MCF 10A (cell line): ENCODE data around the gene ASB13. TPM values are rescaled to one million over a fixed set of nuclear protein-coding genes. Genes with fewer than 3 reads are reported as not detected.

Experiments
- BruUV-seq: library from RNA; stranded (reverse); fragments of 400-500 nt; replicated peaks from 2 replicates; lab custom pipeline; 2021; lab: Mats Ljungman, UMichigan
- CTCF ChIA-PET: fragments of 300-600 bp; sonication (Branson Sonifier 250); formaldehyde crosslinking; extraction: SDS; loops from one replicate; lab custom pipeline; 2021; ENCODE audit warnings: antibody characterized with exemption, inconsistent platforms; lab: Yijun Ruan, JAX
- POLR2A ChIA-PET: fragments of 300-600, 350-650 bp; sonication (Branson Sonifier 250); formaldehyde crosslinking; extraction: SDS; loops from one replicate; lab custom pipeline; 2020; ENCODE audit warnings: antibody characterized with exemption, inconsistent platforms; lab: Yijun Ruan, JAX
- DNase-seq: peaks from one replicate; pipeline ENCODE4 v3.0.0-alpha.2; 2018; ENCODE audit not compliant: unreplicated experiment
- H3K27ac Mint-ChIP-seq: one replicate; pipeline ENCODE4 v1.8.0; 2022; ENCODE audit warnings: mild to moderate bottlenecking, low read depth, mixed read lengths; ENCODE audit not compliant: unreplicated experiment
- H3K27me3 Mint-ChIP-seq: one replicate; pipeline ENCODE4 v1.8.0; 2022; ENCODE audit warnings: mixed read lengths; ENCODE audit not compliant: insufficient read depth, unreplicated experiment
- H3K36me3 Mint-ChIP-seq: one replicate; pipeline ENCODE4 v1.8.0; 2022; ENCODE audit warnings: mild to moderate bottlenecking, moderate library complexity, mixed read lengths; ENCODE audit not compliant: insufficient read depth, unreplicated experiment
- H3K4me1 Mint-ChIP-seq: one replicate; pipeline ENCODE4 v1.8.0; 2022; ENCODE audit warnings: mixed read lengths; ENCODE audit not compliant: insufficient read depth, unreplicated experiment
- H3K4me3 Mint-ChIP-seq: one replicate; pipeline ENCODE4 v1.8.0; 2022; ENCODE audit warnings: mild to moderate bottlenecking, moderate library complexity, mixed read lengths; ENCODE audit not compliant: unreplicated experiment
- H3K9me3 Mint-ChIP-seq: one replicate; pipeline ENCODE4 v1.8.0; 2022; ENCODE audit warnings: mixed read lengths; ENCODE audit not compliant: unreplicated experiment
- intact Hi-C: fragments of 100-400 bp; cut with micrococcal nuclease; formaldehyde crosslinking; loops from 2 replicates; pipeline ENCODE4 v1.14.1; 2022
- total RNA-seq: library from RNA; stranded (reverse); gene quantifications from 2 replicates; pipeline ENCODE4 v1.2.3, GENCODE V29; 2022
- TF ChIP-seq, protein P1 (sequence below): fragments of 200-600 bp; IDR thresholded peaks from one replicate; pipeline ENCODE4 v1.8.0; 2022; ENCODE audit warnings: antibody characterized with exemption, mild to moderate bottlenecking; ENCODE audit not compliant: unreplicated experiment

The ASB13 gene
- total RNA-seq, 1 experiment from 2014 or later = 16.3 TPM

DNA sequence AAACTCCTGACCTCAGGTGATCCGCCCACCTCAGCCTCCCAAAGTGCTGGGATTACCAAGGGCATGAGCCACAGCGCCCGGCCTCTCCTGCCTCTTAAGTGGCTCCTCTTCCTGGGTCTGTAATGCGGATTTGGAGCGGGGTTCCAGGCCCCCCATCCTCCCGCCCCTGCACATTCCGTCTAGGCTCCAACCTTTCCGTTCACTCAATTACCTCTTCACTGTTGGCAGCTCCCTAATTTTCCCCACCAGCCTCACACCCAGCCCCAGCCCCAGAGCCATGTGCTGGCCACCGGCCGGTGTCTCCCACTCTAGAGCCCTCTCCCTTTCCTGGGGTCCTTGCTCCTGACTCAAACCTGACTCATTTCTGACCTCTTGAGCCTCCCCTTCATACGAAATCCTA is 16.6 kb downstream of the ASB13 start:
- H3K36me3 Mint-ChIP-seq = peaks cover 67% of the 10 kb centered on the region
- H3K9me3 Mint-ChIP-seq = no peaks in the 10 kb centered on the region
- H3K27ac Mint-ChIP-seq = no peak overlapping the region
- H3K4me3 Mint-ChIP-seq = no peak overlapping the region
- TF ChIP-seq, protein P1, sequence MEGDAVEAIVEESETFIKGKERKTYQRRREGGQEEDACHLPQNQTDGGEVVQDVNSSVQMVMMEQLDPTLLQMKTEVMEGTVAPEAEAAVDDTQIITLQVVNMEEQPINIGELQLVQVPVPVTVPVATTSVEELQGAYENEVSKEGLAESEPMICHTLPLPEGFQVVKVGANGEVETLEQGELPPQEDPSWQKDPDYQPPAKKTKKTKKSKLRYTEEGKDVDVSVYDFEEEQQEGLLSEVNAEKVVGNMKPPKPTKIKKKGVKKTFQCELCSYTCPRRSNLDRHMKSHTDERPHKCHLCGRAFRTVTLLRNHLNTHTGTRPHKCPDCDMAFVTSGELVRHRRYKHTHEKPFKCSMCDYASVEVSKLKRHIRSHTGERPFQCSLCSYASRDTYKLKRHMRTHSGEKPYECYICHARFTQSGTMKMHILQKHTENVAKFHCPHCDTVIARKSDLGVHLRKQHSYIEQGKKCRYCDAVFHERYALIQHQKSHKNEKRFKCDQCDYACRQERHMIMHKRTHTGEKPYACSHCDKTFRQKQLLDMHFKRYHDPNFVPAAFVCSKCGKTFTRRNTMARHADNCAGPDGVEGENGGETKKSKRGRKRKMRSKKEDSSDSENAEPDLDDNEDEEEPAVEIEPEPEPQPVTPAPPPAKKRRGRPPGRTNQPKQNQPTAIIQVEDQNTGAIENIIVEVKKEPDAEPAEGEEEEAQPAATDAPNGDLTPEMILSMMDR = no peak
- BruUV-seq = no TSS peak
- no peaks in the 10 kb centered on the region for H3K27me3 Mint-ChIP-seq
- intact Hi-C loops = no loop called here
- CTCF ChIA-PET = no interaction called here
- no peaks in the 10 kb centered on the region for H3K4me1 Mint-ChIP-seq
- POLR2A ChIA-PET = no interaction called here
- DNase-seq = no peak

DNA sequence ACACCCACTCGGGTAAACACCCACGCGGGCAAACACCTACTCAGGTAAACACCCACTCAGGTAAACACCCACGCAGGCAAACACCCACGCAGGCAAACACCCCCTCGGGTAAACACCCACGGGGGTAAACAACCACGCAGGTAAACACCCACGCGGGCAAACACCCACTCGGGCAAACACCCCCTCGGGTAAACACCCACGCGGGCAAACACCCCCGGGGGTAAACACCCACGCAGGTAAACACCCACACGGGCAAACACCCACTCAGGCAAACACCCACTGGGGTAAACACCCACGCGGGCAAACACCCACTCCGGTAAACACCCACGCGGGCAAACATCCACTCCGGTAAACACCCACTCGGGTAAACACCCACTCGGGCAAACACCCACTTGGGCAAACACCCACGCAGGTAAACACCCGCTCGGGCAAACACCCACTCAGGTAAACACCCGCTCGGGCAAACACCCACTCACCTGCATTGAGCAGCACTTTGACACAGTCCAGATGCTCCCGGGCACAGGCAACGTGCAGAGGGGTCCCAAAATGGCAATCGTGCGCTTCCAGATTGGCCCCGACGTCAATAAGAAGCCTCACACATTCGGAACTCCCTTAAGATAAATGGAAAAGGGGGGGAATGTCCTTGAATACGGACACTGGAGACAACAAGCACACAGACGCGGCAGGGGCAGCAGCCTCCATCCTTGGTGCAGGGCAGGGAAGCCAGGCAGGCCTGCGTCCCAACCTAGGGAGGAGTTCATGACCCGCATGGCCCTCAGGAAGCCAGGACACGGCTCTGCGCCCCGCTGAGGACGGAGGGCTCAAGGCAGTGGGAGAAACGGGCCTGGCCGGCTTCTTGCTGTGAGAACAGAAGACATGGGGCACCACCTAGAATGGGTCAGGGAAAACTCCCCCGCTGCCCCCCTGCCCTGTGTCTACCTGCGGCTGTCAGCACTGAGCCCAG is 17.6 kb downstream of the ASB13 start:
- no peaks in the 10 kb centered on the region for H3K27me3 Mint-ChIP-seq
- no peak overlapping the region for H3K27ac Mint-ChIP-seq
- no peaks in the 10 kb centered on the region for H3K4me1 Mint-ChIP-seq
- CTCF ChIA-PET = no interaction called here
- peaks cover 69% of the 10 kb centered on the region for H3K36me3 Mint-ChIP-seq
- TF ChIP-seq, protein P1 = no peak
- H3K9me3 Mint-ChIP-seq = no peaks in the 10 kb centered on the region
- intact Hi-C loops = no loop called here
- no peak for DNase-seq
- BruUV-seq = no TSS peak
- no peak overlapping the region for H3K4me3 Mint-ChIP-seq
- POLR2A ChIA-PET = no interaction called here

DNA sequence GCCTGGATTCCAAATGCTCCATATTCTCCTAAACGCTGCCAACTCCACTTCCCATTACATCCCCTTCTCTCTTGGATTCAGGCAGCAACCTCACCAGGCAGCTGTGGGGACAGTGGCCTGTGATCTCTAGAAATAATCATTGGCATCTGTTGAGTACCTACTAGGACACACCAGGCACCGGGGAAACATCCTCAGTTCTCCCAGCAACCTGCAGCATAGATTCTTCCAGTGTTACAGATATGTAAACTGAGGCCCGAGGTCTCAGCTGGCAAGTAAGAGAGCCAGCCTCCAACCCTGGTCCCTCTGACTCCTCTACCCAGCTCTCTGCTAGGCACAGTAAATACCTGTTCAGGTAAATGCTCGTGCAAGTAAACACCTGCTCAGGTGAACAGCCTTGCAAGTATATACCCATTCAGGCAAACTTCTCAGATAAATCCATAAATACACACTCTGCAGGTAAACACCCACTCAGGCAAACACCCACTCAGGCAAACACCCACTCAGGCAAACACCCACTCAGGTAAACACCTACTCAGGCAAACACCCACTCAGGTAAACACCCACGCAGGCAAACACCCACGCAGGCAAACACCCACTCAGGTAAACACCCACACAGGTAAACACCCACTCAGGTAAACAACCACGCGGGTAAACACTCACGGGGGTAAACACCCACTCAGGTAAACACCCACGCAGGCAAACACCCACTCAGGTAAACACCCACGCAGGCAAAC is 18.7 kb downstream of the ASB13 start:
- no peak overlapping the region for H3K4me3 Mint-ChIP-seq
- BruUV-seq = no TSS peak
- no peaks in the 10 kb centered on the region for H3K27me3 Mint-ChIP-seq
- intact Hi-C loops = no loop called here
- H3K4me1 Mint-ChIP-seq = no peaks in the 10 kb centered on the region
- no peak for DNase-seq
- TF ChIP-seq, protein P1 = no peak
- H3K27ac Mint-ChIP-seq = no peak overlapping the region
- H3K36me3 Mint-ChIP-seq = peaks cover 73% of the 10 kb centered on the region
- POLR2A ChIA-PET = interaction anchor here (1.2 kb wide), 1 partner anchor 18 kb away, joined by 3 read pairs; no protein-coding TSS in a partner anchor
- no peaks in the 10 kb centered on the region for H3K9me3 Mint-ChIP-seq
- CTCF ChIA-PET = no interaction called here
